Measurements from ENCODE around the gene WIPF3.

- TF ChIP-seq CTCF (IDR thresholded peaks at IDR 0.05), result no peak
- no peak for TF ChIP-seq POLR2AphosphoS5 (IDR thresholded peaks at IDR 0.05)
- no peak for TF ChIP-seq POLR2A (IDR thresholded peaks at IDR 0.05)
Observed at GRCh38 chr7:29852457-29852856, 46.1 kb downstream of the WIPF3 start.
